Activated naive CD4-positive, alpha-beta T cell treated with anti-CD3 and anti-CD28 coated beads for 36 hours (primary cell): ENCODE results near the gene LTF. TPM values are rescaled to one million over a fixed set of nuclear protein-coding genes. Genes with fewer than 3 reads are reported as not detected.
"Not testable (repeated sequence)": the region's sequence is repeated elsewhere in the genome, so short reads cannot be mapped to it uniquely, and the experiment has no call there.

Source experiments
- CTCF ChIA-PET: fragments of 350-600 bp; sonication (Branson Sonifier 250); formaldehyde crosslinking; loops from one replicate; lab custom pipeline; 2021; ENCODE audit warnings: antibody characterized with exemption; lab: Charles Lee
- DNase-seq: peaks from one replicate; pipeline ENCODE4 v3.0.0-alpha.2; 2020
- H3K27ac Mint-ChIP-seq: one replicate; pipeline ENCODE4 v1.8.0; 2021; ENCODE audit warnings: mild to moderate bottlenecking, mixed read lengths
- H3K27me3 Mint-ChIP-seq: one replicate; pipeline ENCODE4 v1.8.0; 2021; ENCODE audit warnings: low read depth, mixed read lengths
- H3K36me3 Mint-ChIP-seq: one replicate; pipeline ENCODE4 v1.8.0; 2021; ENCODE audit warnings: low read depth, mixed read lengths
- H3K4me1 Mint-ChIP-seq: one replicate; pipeline ENCODE4 v1.8.0; 2021; ENCODE audit warnings: low read depth, mixed read lengths
- H3K4me3 Mint-ChIP-seq: one replicate; pipeline ENCODE4 v1.8.0; 2021; ENCODE audit warnings: mild to moderate bottlenecking, moderate library complexity, mixed read lengths
- H3K9me3 Mint-ChIP-seq: one replicate; pipeline ENCODE4 v1.8.0; 2021; ENCODE audit warnings: mixed read lengths
- intact Hi-C: fragments of 100-400 bp; cut with micrococcal nuclease; formaldehyde crosslinking; loops from one replicate; pipeline ENCODE4 v1.15.1; 2023
- total RNA-seq, 2 experiments: library from RNA; stranded (reverse); gene quantifications; one replicate each; pipeline ENCODE4 v1.2.3, GENCODE V29; 2021

The LTF gene
- total RNA-seq, 2 experiments from 2014 or later, result not detected

DNA sequence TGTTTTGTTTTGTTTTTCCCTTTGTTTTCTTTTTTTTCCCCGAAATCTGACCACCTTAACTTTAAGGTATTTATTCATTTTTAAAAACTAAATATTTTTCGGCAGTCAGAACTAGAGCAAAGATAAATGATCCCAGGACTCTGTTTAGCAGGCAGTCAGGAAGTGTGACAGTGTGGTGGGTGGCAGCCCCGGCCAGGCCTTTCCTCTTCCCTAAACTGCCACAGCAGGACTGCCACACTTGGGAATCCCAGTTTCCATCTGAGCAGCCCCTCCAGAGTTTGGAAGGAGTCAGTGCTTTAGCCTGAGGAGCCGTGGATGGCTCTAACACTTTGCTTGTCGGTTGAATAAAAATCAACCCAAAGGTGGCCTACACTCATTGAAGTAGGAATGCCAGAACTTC, 50.8 kb downstream of the LTF start:
- H3K27me3 Mint-ChIP-seq, result no peaks in the 10 kb centered on the region
- no peak overlapping the region for H3K4me3 Mint-ChIP-seq
- CTCF ChIA-PET, result no interaction called here
- intact Hi-C loops, result no loop called here
- H3K4me1 Mint-ChIP-seq, result peaks cover 7% of the 10 kb centered on the region
- no peak for DNase-seq
- H3K27ac Mint-ChIP-seq, result no peak overlapping the region
- H3K36me3 Mint-ChIP-seq, result no peaks in the 10 kb centered on the region
- H3K9me3 Mint-ChIP-seq, result no peaks in the 10 kb centered on the region

DNA sequence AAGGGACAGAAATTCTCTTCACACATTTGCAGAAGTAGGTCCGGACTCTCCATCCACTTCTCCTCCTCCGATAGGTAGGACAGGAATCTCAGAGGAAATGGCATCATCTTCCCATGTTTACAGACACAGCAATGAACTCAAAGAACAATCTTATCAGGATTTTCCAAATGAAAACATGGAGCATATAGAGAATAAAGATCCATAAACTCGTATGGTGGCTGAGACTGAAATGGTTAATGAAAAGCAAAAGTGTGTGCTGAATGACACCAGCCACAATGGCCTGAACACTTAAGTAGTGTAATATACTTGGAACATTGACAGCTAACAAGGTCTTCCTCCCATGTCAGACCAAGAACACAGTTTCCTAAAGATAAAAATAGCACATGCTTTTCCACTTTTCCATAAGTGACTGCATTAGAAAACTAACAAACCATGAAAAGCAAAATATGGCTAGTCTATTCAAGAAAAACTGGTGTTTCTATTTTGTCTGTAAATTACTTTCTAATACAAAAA, 51.9 kb downstream of the LTF start:
- DNase-seq, result no peak
- Mint-ChIP-seq H3K4me3 (no peak overlapping the region), H3K27me3 (no peaks in the 10 kb centered on the region), H3K9me3 (no peaks in the 10 kb centered on the region), H3K4me1 (peaks cover 12% of the 10 kb centered on the region), H3K27ac (no peak overlapping the region), H3K36me3 (no peaks in the 10 kb centered on the region)
- CTCF ChIA-PET, result no interaction called here
- intact Hi-C loops, result no loop called here

GRCh38 chr3:46411271-46411670, 53.4 kb downstream of the LTF start:
- no peak overlapping the region for H3K4me3 Mint-ChIP-seq
- CTCF ChIA-PET, result no interaction called here
- peaks cover 25% of the 10 kb centered on the region for H3K4me1 Mint-ChIP-seq
- no peaks in the 10 kb centered on the region for H3K27me3 Mint-ChIP-seq
- intact Hi-C loops, result no loop called here
- no peak overlapping the region for H3K27ac Mint-ChIP-seq
- no peaks in the 10 kb centered on the region for H3K9me3 Mint-ChIP-seq
- DNase-seq, result no peak
- no peaks in the 10 kb centered on the region for H3K36me3 Mint-ChIP-seq

DNA sequence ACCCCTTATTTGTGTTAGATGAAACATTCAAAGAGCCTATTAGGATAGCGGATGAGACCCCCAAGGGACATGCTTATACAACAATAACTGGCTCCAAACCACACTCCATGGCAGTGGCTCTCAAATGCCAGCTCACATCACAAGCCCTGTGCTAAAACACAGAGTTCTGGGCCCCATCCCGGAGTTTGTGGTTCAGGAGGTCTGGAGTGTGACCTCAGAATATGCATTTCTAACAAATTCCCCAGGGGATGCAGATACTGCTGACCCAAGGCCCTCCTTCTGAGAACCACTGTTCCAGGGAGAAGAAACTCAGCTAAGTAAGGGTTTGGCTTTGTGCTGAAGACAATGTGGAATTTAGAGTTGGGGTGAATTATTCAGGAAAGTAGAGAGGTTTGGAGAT, 54.0 kb downstream of the LTF start:
- intact Hi-C loops, result no loop called here
- Mint-ChIP-seq H3K36me3 (no peaks in the 10 kb centered on the region), H3K9me3 (no peaks in the 10 kb centered on the region), H3K27ac (no peak overlapping the region), H3K4me1 (peaks cover 25% of the 10 kb centered on the region), H3K27me3 (no peaks in the 10 kb centered on the region), H3K4me3 (no peak overlapping the region)
- CTCF ChIA-PET, result no interaction called here
- no peak for DNase-seq

GRCh38 chr3:46409739-46410489, 54.8 kb downstream of the LTF start:
- Mint-ChIP-seq H3K4me3 (no peak overlapping the region), H3K9me3 (no peaks in the 10 kb centered on the region), H3K4me1 (peaks cover 25% of the 10 kb centered on the region), H3K36me3 (no peaks in the 10 kb centered on the region), H3K27ac (no peak overlapping the region), H3K27me3 (no peaks in the 10 kb centered on the region)
- intact Hi-C loops, result no loop called here
- DNase-seq, result no peak
- CTCF ChIA-PET, result interaction anchor here (1.0 kb wide), 1 partner anchor 133 kb away, joined by 3 read pairs; no protein-coding TSS in a partner anchor

GRCh38 chr3:46408853-46409252, 55.9 kb downstream of the LTF start:
- no peaks in the 10 kb centered on the region for H3K27me3 Mint-ChIP-seq
- H3K4me1 Mint-ChIP-seq, result peaks cover 25% of the 10 kb centered on the region
- CTCF ChIA-PET, result interaction anchor here (0.7 kb wide), 1 partner anchor 9 kb away, joined by 3 read pairs; no protein-coding TSS in a partner anchor
- H3K27ac Mint-ChIP-seq, result no peak overlapping the region
- no peaks in the 10 kb centered on the region for H3K9me3 Mint-ChIP-seq
- intact Hi-C loops, result no loop called here
- no peaks in the 10 kb centered on the region for H3K36me3 Mint-ChIP-seq
- no peak overlapping the region for H3K4me3 Mint-ChIP-seq
- no peak for DNase-seq

DNA sequence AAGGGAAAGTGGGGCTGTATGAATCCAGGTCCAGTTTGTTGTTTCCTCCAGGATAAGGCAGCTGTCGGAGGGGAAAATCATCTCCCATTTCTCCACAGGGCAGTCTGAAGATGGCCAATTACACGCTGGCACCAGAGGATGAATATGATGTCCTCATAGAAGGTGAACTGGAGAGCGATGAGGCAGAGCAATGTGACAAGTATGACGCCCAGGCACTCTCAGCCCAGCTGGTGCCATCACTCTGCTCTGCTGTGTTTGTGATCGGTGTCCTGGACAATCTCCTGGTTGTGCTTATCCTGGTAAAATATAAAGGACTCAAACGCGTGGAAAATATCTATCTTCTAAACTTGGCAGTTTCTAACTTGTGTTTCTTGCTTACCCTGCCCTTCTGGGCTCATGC, 56.7 kb downstream of the LTF start:
- no peak overlapping the region for H3K27ac Mint-ChIP-seq
- H3K4me3 Mint-ChIP-seq, result no peak overlapping the region
- H3K9me3 Mint-ChIP-seq, result no peaks in the 10 kb centered on the region
- CTCF ChIA-PET, result interaction anchor here (1.5 kb wide), 1 partner anchor 30 kb away, joined by 6 read pairs; no protein-coding TSS in a partner anchor
- peaks cover 25% of the 10 kb centered on the region for H3K4me1 Mint-ChIP-seq
- H3K27me3 Mint-ChIP-seq, result no peaks in the 10 kb centered on the region
- H3K36me3 Mint-ChIP-seq, result no peaks in the 10 kb centered on the region
- intact Hi-C loops, result no loop called here
- no peak for DNase-seq

DNA sequence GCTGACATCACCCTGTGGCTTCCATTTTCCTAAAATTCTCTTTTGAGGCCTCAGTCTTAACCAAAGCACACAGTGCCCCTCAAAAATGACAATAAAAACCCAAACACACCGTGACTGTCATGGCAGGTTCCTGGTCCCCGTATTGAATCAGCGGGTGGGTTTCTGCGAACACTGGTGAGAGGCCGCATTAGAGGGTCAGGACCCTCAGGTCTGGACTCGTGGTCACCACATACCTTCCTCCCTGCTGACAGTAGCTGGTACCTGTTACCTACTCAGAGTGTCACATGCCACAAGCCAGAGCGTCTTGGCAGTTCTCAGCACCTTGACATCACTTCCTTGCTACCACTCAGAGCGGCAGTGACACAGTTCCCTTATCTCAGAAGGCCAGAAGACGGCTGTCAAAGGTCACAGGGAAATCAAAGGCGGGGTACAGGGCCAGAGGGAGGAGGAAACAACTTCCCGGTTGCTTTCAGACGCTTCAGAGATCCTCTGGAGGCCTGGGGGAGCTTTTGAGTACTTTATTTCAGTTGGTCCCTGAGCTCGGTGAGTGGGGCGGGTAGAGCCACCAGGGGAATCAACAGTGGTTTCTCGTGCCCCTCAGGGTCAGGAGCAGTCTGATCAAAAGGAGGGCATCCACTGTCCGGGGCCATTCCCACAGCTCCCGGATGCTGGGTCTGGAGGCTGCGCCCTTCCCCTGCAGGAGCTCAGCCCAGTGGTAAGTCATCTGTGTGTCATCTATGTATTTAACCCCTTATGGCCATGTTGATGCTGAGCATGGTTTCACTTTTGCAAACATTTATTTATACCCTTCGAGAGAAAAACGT, 57.7 kb downstream of the LTF start, which contains the start of the genes CCR5AS and CCRL2:
Gene CCR5AS (minus strand): TSS at position 279 of the 824 bp plus-strand sequence.
Gene CCRL2 (plus strand): TSS at position 472 of the 824 bp plus-strand sequence. CDS start 821 bp downstream, outside the sequence.
- CTCF ChIA-PET, result interaction anchor here (0.6 to 1.5 kb wide), 3 partner anchors 19 to 56 kb away, joined by 3 to 6 read pairs (median 4); no protein-coding TSS in a partner anchor
- Mint-ChIP-seq H3K27ac (peak within 1 kb of the TSS; percentile 68), H3K36me3 (no peaks in the 10 kb centered on the region), H3K9me3 (no peaks in the 10 kb centered on the region), H3K4me3 (peak within 1 kb of the TSS; percentile 66), H3K4me1 (peaks cover 25% of the 10 kb centered on the region), H3K27me3 (peaks cover 2% of the 10 kb centered on the region)
- intact Hi-C loops, result no loop called here
- DNase-seq, result peak; percentile 58

- H3K27ac Mint-ChIP-seq, result no peak overlapping the region
- peaks cover 25% of the 10 kb centered on the region for H3K4me1 Mint-ChIP-seq
- no peaks in the 10 kb centered on the region for H3K36me3 Mint-ChIP-seq
- intact Hi-C loops, result no loop called here
- no peak for DNase-seq
- CTCF ChIA-PET, result interaction anchor here (0.6 kb wide), 1 partner anchor 19 kb away, joined by 4 read pairs; no protein-coding TSS in a partner anchor
- peak overlapping the region; percentile 66 for H3K4me3 Mint-ChIP-seq
- peaks cover 2% of the 10 kb centered on the region for H3K27me3 Mint-ChIP-seq
- no peaks in the 10 kb centered on the region for H3K9me3 Mint-ChIP-seq
Observed at GRCh38 chr3:46406443-46406787, 58.3 kb downstream of the LTF start.

GRCh38 chr3:46405301-46406019, 59.2 kb downstream of the LTF start:
- Mint-ChIP-seq H3K27ac (no peak overlapping the region), H3K4me1 (peaks cover 25% of the 10 kb centered on the region), H3K9me3 (no peaks in the 10 kb centered on the region), H3K36me3 (no peaks in the 10 kb centered on the region), H3K27me3 (peaks cover 2% of the 10 kb centered on the region), H3K4me3 (no peak overlapping the region)
- intact Hi-C loops, result no loop called here
- CTCF ChIA-PET, result no interaction called here
- no peak for DNase-seq

DNA sequence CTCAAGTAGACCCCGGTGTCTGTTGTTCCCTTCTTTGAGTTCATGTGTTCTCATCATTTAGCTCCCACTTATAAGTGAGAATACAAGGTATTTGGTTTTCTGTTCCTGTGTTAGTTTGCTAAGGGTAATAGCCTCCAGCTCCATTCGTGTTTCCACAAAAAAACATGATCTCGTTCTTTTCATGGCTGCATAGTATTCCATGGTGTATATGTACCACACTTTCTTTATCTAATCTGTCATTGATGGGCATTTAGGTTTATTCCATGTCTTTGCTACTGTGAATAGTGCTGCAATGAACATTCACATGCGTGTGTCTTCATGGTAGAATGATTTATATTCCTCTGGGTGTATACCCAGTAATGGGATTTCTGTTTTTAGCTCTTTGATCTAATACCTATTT, 61.8 kb downstream of the LTF start:
- CTCF ChIA-PET, H3K27me3 Mint-ChIP-seq: not testable (repeated sequence)

GRCh38 chr3:46401579-46401978, 63.1 kb downstream of the LTF start:
- peaks cover 2% of the 10 kb centered on the region for H3K27me3 Mint-ChIP-seq
- no peak for DNase-seq
- H3K4me1 Mint-ChIP-seq, result peaks cover 4% of the 10 kb centered on the region
- CTCF ChIA-PET, result no interaction called here
- no peak overlapping the region for H3K27ac Mint-ChIP-seq
- intact Hi-C loops, result no loop called here
- no peaks in the 10 kb centered on the region for H3K36me3 Mint-ChIP-seq
- H3K9me3 Mint-ChIP-seq, result no peaks in the 10 kb centered on the region
- H3K4me3 Mint-ChIP-seq, result no peak overlapping the region

More for the DNA sequence above, 61.8 kb downstream of the LTF start:
- peaks cover 15% of the 10 kb centered on the region for H3K4me1 Mint-ChIP-seq
- H3K27ac Mint-ChIP-seq, intact Hi-C loops, H3K36me3 Mint-ChIP-seq, DNase-seq, H3K9me3 Mint-ChIP-seq, H3K4me3 Mint-ChIP-seq: not testable (repeated sequence)
